Measurements from ENCODE around the gene EIF3M.
"Not testable (repeated sequence)": the region's sequence is repeated elsewhere in the genome, so short reads cannot be mapped to it uniquely, and the experiment has no call there.

EIF3M gene

GRCh38 chr11:32606220-32606619 lies 22.6 kb downstream of the EIF3M start:
- no peak for TF ChIP-seq CTCF (IDR thresholded peaks at IDR 0.05; ENCODE audit: poor library complexity, severe bottlenecking)

DNA sequence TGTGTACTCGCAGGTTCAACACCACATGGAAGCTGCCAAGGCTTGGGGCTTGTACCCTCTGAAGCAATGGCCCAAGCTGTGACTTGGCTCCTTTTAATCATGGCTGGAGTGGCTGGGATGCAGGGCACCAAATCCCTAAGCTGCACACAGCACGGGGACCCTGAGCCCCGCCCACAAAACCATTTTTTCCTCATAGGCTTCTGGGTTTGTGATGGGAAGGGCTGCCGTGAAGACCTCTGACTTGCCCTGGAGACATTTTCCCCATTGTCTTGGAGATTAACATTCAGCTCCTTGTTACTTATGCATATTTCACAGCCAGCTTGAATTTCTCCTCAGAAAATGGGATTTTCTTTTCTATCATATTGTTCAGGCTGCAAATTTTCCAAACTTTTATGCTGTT lies 25.2 kb downstream of the EIF3M start:
- not testable (repeated sequence) for H3K27me3 ChIP-seq (ENCODE audit: insufficient read depth, poor library complexity, severe bottlenecking); DNase-seq (ENCODE audit: low spot score); ATAC-seq (ENCODE audit: low read depth); H3K27ac ChIP-seq (ENCODE audit: poor library complexity, severe bottlenecking); H3K9me3 ChIP-seq (ENCODE audit: severe bottlenecking); H3K4me1 ChIP-seq (ENCODE audit: insufficient read depth, poor library complexity, severe bottlenecking); H3K4me3 ChIP-seq (ENCODE audit: severe bottlenecking)
- peaks cover 23% of the 10 kb centered on the region for H3K36me3 ChIP-seq (ENCODE audit: low read depth)

More at GRCh38 chr11:32606220-32606619, 22.6 kb downstream of the EIF3M start:
- H3K36me3 ChIP-seq (ENCODE audit: low read depth): peaks cover 49% of the 10 kb centered on the region
- no peaks in the 10 kb centered on the region for H3K4me1 ChIP-seq (ENCODE audit: insufficient read depth, poor library complexity, severe bottlenecking)
- no peak overlapping the region for H3K27ac ChIP-seq (ENCODE audit: poor library complexity, severe bottlenecking)
- no peaks in the 10 kb centered on the region for H3K27me3 ChIP-seq (ENCODE audit: insufficient read depth, poor library complexity, severe bottlenecking)
- no peak for DNase-seq (ENCODE audit: low spot score)
- no peak overlapping the region for H3K4me3 ChIP-seq (ENCODE audit: severe bottlenecking)
- ATAC-seq (ENCODE audit: low read depth): no peak
- no peaks in the 10 kb centered on the region for H3K9me3 ChIP-seq (ENCODE audit: severe bottlenecking)

DNA sequence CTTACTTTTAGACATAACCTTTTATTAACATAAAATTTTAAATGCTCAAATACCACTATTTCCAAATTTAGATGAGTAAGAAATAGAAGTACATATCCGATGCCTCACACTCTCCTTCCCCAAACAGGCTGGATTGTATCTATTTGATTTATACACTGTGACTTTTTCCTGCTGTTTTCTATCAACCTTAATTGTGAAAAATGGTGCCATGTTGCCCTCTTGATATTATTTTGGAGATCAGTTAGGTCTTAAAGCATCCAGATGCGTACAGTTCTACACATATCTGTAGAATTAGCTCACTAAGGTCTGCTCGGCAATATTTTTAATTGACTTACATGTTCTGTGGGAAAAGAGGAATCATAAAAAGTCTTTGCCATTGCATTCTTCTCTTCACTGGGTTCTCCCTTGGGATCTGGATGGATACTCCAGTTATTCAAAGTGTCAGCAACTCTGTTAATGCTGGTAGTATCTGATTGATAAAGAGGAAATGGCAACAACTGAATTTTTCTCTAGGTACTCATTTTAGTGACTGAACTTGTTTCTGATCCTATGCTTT lies 27.2 kb downstream of the EIF3M start:
- DNase-seq (ENCODE audit: low spot score) (no peak), ATAC-seq (ENCODE audit: low read depth) (no peak)
- H3K36me3 ChIP-seq (ENCODE audit: low read depth): peaks cover 6% of the 10 kb centered on the region; the same call in 1 of the 2 replicates
- no peak for TF ChIP-seq CTCF (IDR thresholded peaks at IDR 0.05; ENCODE audit: poor library complexity, severe bottlenecking)
- no peak overlapping the region for H3K4me3 ChIP-seq (ENCODE audit: severe bottlenecking)
- no peaks in the 10 kb centered on the region for H3K27me3 ChIP-seq (ENCODE audit: insufficient read depth, poor library complexity, severe bottlenecking)
- H3K27ac ChIP-seq (ENCODE audit: poor library complexity, severe bottlenecking): no peak overlapping the region
- H3K4me1 ChIP-seq (ENCODE audit: insufficient read depth, poor library complexity, severe bottlenecking): no peaks in the 10 kb centered on the region
- H3K9me3 ChIP-seq (ENCODE audit: severe bottlenecking): no peaks in the 10 kb centered on the region

DNA sequence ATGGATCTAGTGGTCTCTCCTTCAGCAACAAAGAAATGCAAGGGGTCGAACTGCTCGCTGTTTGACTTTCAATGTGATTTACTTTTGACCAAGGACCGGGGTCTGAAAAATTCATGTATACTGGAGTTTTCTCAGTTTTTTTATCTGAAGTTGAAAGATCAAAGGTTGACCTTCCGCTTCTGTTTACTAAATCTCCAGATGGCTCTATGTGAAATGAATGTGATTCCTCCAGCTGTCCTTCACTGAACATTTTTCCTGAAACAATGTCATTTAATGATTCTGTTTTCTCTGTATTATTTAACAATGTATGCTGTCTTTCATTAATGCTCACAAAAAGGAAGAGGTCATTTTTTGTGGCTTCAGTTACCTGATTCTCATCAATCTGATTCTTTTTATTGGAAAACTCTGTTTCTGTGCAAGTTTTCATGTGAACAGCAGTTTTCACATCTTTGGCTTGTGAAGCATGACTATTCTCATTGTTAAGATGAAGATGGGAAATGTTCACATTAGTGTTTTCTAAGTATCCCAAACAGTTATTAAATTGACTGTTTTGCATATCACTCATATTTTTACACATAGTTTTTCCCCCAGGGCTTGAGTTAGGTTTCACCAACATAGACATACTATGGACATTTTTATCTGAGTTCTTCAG lies 30.0 kb downstream of the EIF3M start:
- ATAC-seq (ENCODE audit: low read depth) (no peak), DNase-seq (ENCODE audit: low spot score) (no peak)
- H3K36me3 ChIP-seq (ENCODE audit: low read depth): no peaks in the 10 kb centered on the region
- no peak for TF ChIP-seq CTCF (IDR thresholded peaks at IDR 0.05; ENCODE audit: poor library complexity, severe bottlenecking)
- no peak overlapping the region for H3K4me3 ChIP-seq (ENCODE audit: severe bottlenecking)
- no peaks in the 10 kb centered on the region for H3K4me1 ChIP-seq (ENCODE audit: insufficient read depth, poor library complexity, severe bottlenecking)
- no peak overlapping the region for H3K27ac ChIP-seq (ENCODE audit: poor library complexity, severe bottlenecking)
- no peaks in the 10 kb centered on the region for H3K27me3 ChIP-seq (ENCODE audit: insufficient read depth, poor library complexity, severe bottlenecking)
- H3K9me3 ChIP-seq (ENCODE audit: severe bottlenecking): no peaks in the 10 kb centered on the region

DNA sequence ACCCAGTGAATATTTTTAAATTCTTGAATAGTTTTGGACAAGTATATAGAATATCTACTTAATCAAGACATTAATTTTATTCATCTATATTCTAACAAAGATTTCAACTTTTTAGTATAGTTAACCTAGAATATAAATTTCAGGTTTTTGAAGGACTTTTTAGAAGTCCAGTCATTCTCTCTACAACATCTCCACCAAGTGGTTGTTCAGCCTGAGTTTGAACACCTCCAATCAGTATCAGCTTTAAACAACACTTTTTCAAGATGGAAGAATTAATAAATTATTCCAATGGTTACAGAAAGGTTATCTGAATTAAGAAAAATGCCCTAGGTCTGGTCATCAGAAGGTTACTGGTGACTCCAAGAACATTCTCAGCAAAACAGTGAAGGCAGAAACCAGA lies 31.8 kb downstream of the EIF3M start:
- Histone ChIP-seq H3K4me3 (ENCODE audit: severe bottlenecking) (no peak overlapping the region), H3K9me3 (ENCODE audit: severe bottlenecking) (no peaks in the 10 kb centered on the region), H3K27me3 (ENCODE audit: insufficient read depth, poor library complexity, severe bottlenecking) (no peaks in the 10 kb centered on the region), H3K36me3 (ENCODE audit: low read depth) (no peaks in the 10 kb centered on the region), H3K27ac (ENCODE audit: poor library complexity, severe bottlenecking) (no peak overlapping the region), H3K4me1 (ENCODE audit: insufficient read depth, poor library complexity, severe bottlenecking) (no peaks in the 10 kb centered on the region)
- ATAC-seq (ENCODE audit: low read depth): no peak
- peak; percentile 42 for TF ChIP-seq CTCF (IDR thresholded peaks at IDR 0.05; ENCODE audit: poor library complexity, severe bottlenecking)
- DNase-seq (ENCODE audit: low spot score): no peak
